Measurements from ENCODE around the gene TBCA. TPM values are rescaled to one million over a fixed set of nuclear protein-coding genes. Genes with fewer than 3 reads are reported as not detected.

TBCA gene
- total RNA-seq (124 TPM), polyA plus RNA-seq (ENCODE audit: insufficient read depth, low read depth, low replicate concordance) (407 TPM)
- long read RNA-seq, donor 1, transcript TBCA-201 (3 exons, 2,301 nt) = minor isoform, 14 of 157 reads
- long read RNA-seq, donor 1, transcript TBCA-205 (3 exons, 717 nt) = minor isoform, 5 of 157 reads
- long read RNA-seq, donor 1, transcript TBCA-202 (4 exons, 683 nt) = major isoform, 131 of 157 reads
- long read RNA-seq, donor 1, partial matches to known transcripts = 6 of 157 reads
- long read RNA-seq, donor 1, other reads (novel, unspliced or antisense) = 0 of 157 reads
- long read RNA-seq, donor 2, transcript TBCA-202 (4 exons, 683 nt) = major isoform, 157 of 183 reads
- long read RNA-seq, donor 2, transcript TBCA-205 (3 exons, 717 nt) = minor isoform, 9 of 183 reads
- long read RNA-seq, donor 2, transcript TBCA-201 (3 exons, 2,301 nt) = minor isoform, 16 of 183 reads
- long read RNA-seq, donor 2, partial matches to known transcripts = 0 of 183 reads
- long read RNA-seq, donor 2, other reads (novel, unspliced or antisense) = 0 of 183 reads
- long read RNA-seq, donor 3, transcript TBCA-205 (3 exons, 717 nt) = minor isoform, 13 of 247 reads
- long read RNA-seq, donor 3, transcript TBCA-202 (4 exons, 683 nt) = major isoform, 209 of 247 reads
- long read RNA-seq, donor 3, transcript TBCA-201 (3 exons, 2,301 nt) = minor isoform, 12 of 247 reads
- long read RNA-seq, donor 3, partial matches to known transcripts = 11 of 247 reads
- long read RNA-seq, donor 3, other reads (novel, unspliced or antisense) = 0 of 247 reads
- long read RNA-seq, donor 4, transcript TBCA-205 (3 exons, 717 nt) = minor isoform, 7 of 107 reads
- long read RNA-seq, donor 4, transcript TBCA-202 (4 exons, 683 nt) = major isoform, 93 of 107 reads
- long read RNA-seq, donor 4, partial matches to known transcripts = 0 of 107 reads
- long read RNA-seq, donor 4, other reads (novel, unspliced or antisense) = 0 of 107 reads
- long read RNA-seq, donor 5, transcript TBCA-202 (4 exons, 683 nt) = major isoform, 14 of 17 reads
- long read RNA-seq, donor 5, partial matches to known transcripts = 0 of 17 reads
- long read RNA-seq, donor 5, other reads (novel, unspliced or antisense) = 0 of 17 reads
- long read RNA-seq, donor 6, transcript TBCA-201 (3 exons, 2,301 nt) = minor isoform, 24 of 460 reads
- long read RNA-seq, donor 6, transcript TBCA-205 (3 exons, 717 nt) = minor isoform, 29 of 460 reads
- long read RNA-seq, donor 6, transcript TBCA-202 (4 exons, 683 nt) = major isoform, 353 of 460 reads
- long read RNA-seq, donor 6, partial matches to known transcripts = 28 of 460 reads
- long read RNA-seq, donor 6, other reads (novel, unspliced or antisense) = 25 of 460 reads
- long read RNA-seq, donor 7, transcript TBCA-202 (4 exons, 683 nt) = major isoform, 29 of 72 reads
- long read RNA-seq, donor 7, partial matches to known transcripts = 9 of 72 reads
- long read RNA-seq, donor 7, other reads (novel, unspliced or antisense) = 33 of 72 reads
- long read RNA-seq, donor 8, transcript TBCA-201 (3 exons, 2,301 nt) = minor isoform, 7 of 176 reads
- long read RNA-seq, donor 8, transcript TBCA-205 (3 exons, 717 nt) = minor isoform, 8 of 176 reads
- long read RNA-seq, donor 8, transcript TBCA-202 (4 exons, 683 nt) = major isoform, 159 of 176 reads
- long read RNA-seq, donor 8, partial matches to known transcripts = 0 of 176 reads
- long read RNA-seq, donor 8, other reads (novel, unspliced or antisense) = 0 of 176 reads
- long read RNA-seq, donor 9, transcript TBCA-201 (3 exons, 2,301 nt) = minor isoform, 9 of 84 reads
- long read RNA-seq, donor 9, transcript TBCA-202 (4 exons, 683 nt) = major isoform, 71 of 84 reads
- long read RNA-seq, donor 9, partial matches to known transcripts = 0 of 84 reads
- long read RNA-seq, donor 9, other reads (novel, unspliced or antisense) = 0 of 84 reads
- long read RNA-seq, donor 10, transcript TBCA-205 (3 exons, 717 nt) = minor isoform, 22 of 195 reads
- long read RNA-seq, donor 10, transcript TBCA-202 (4 exons, 683 nt) = major isoform, 142 of 195 reads
- long read RNA-seq, donor 10, transcript TBCA-201 (3 exons, 2,301 nt) = minor isoform, 16 of 195 reads
- long read RNA-seq, donor 10, partial matches to known transcripts = 12 of 195 reads
- long read RNA-seq, donor 10, other reads (novel, unspliced or antisense) = 0 of 195 reads

GRCh38 chr5:77775790-77776553, at the start of gene TBCA:
TSS of gene TBCA (minus strand) at chr5:77776339. CDS start at chr5:77776257, 82 bp downstream.
- Histone ChIP-seq H3K9me3 (ENCODE audit: control insufficient read depth in 2 of 3, insufficient read depth in 1 of 3, low read length in 3 of 3) (no peaks in the 10 kb centered on the region), H3K36me3 (ENCODE audit: control insufficient read depth in 2 of 3, insufficient read depth in 3 of 3, low read length in 3 of 3) (no peaks in the 10 kb centered on the region), H3K27ac (ENCODE audit: low read depth in 2 of 2, low read length in 2 of 2) (peak within 1 kb of the TSS; percentile 90 to 95), H3K9ac (ENCODE audit: low read length in 3 of 3) (peak within 1 kb of the TSS; percentile 81 to 96 (median 91)), H3K27me3 (ENCODE audit: control insufficient read depth, insufficient read depth, low read length) (no peaks in the 10 kb centered on the region), H3K4me1 (ENCODE audit: control insufficient read depth in 2 of 3, insufficient read depth in 2 of 3, low read depth in 1 of 3, low read length in 3 of 3) (peaks cover 6 to 18% (median 12%) of the 10 kb centered on the region in 3 donors), H3K4me3 (ENCODE audit: low read length in 3 of 3) (peak within 1 kb of the TSS; percentile 73 to 95 (median 90))
- DNase-seq (peak; percentile 92 to 97 (median 94)), FAIRE-seq (no peak)
- intact Hi-C loops (cut with DNase I) = no loop called here
- no peak for TF ChIP-seq CTCF (IDR thresholded peaks at IDR 0.05; ENCODE audit: borderline replicate concordance, extremely low read depth, insufficient read depth)

GRCh38 chr5:77824981-77825380, 48.8 kb upstream of the TBCA start:
- no peak for TF ChIP-seq CTCF (IDR thresholded peaks at IDR 0.05; ENCODE audit: borderline replicate concordance, extremely low read depth, insufficient read depth)
- no peak overlapping the region for H3K9ac ChIP-seq (ENCODE audit: low read length in 3 of 3)
- DNase-seq = no peak
- intact Hi-C loops (cut with DNase I) = no loop called here
- no peaks in the 10 kb centered on the region for H3K27me3 ChIP-seq (ENCODE audit: control insufficient read depth, insufficient read depth, low read length)
- no peaks in the 10 kb centered on the region for H3K4me1 ChIP-seq (ENCODE audit: control insufficient read depth in 2 of 3, insufficient read depth in 2 of 3, low read depth in 1 of 3, low read length in 3 of 3)
- FAIRE-seq = no peak
- no peak overlapping the region for H3K27ac ChIP-seq (ENCODE audit: low read depth in 2 of 2, low read length in 2 of 2)
- H3K4me3 ChIP-seq (ENCODE audit: low read length in 3 of 3) = no peak overlapping the region
- no peaks in the 10 kb centered on the region for H3K36me3 ChIP-seq (ENCODE audit: control insufficient read depth in 2 of 3, insufficient read depth in 3 of 3, low read length in 3 of 3)
- no peaks in the 10 kb centered on the region for H3K9me3 ChIP-seq (ENCODE audit: control insufficient read depth in 2 of 3, insufficient read depth in 1 of 3, low read length in 3 of 3)
